GM12874 (cell line): ENCODE results near the gene R3HDML.

Experiments used
- TF ChIP-seq, protein P1 (sequence below): IDR thresholded peaks from 2 replicates; pipeline ENCODE4 v1.5.1; 2011; ENCODE audit warnings: low read depth, mild to moderate bottlenecking, control low read depth, low read length, moderate library complexity; ENCODE audit not compliant: insufficient read depth

Gene R3HDML

DNA sequence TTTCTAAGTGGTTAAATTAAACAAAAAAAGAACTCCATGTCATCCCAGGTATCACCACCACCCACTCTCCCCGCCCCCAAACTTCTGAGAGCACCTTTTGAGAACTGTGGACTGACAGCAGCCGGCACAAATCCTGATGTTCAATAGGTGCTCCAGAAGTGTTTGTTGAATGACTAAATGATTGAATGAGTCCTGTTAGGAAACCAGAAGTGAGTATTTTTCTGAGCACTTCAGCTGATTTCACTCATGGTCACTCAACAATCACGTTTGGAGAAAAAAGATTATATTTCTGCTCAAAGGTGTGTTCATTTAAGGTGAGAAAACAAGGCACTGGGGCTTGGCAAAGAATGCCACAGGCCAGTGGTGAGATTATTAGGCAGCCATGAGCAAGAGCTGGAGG lies 12.5 kb downstream of the R3HDML start:
- TF ChIP-seq, protein P1, sequence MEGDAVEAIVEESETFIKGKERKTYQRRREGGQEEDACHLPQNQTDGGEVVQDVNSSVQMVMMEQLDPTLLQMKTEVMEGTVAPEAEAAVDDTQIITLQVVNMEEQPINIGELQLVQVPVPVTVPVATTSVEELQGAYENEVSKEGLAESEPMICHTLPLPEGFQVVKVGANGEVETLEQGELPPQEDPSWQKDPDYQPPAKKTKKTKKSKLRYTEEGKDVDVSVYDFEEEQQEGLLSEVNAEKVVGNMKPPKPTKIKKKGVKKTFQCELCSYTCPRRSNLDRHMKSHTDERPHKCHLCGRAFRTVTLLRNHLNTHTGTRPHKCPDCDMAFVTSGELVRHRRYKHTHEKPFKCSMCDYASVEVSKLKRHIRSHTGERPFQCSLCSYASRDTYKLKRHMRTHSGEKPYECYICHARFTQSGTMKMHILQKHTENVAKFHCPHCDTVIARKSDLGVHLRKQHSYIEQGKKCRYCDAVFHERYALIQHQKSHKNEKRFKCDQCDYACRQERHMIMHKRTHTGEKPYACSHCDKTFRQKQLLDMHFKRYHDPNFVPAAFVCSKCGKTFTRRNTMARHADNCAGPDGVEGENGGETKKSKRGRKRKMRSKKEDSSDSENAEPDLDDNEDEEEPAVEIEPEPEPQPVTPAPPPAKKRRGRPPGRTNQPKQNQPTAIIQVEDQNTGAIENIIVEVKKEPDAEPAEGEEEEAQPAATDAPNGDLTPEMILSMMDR = no peak

DNA sequence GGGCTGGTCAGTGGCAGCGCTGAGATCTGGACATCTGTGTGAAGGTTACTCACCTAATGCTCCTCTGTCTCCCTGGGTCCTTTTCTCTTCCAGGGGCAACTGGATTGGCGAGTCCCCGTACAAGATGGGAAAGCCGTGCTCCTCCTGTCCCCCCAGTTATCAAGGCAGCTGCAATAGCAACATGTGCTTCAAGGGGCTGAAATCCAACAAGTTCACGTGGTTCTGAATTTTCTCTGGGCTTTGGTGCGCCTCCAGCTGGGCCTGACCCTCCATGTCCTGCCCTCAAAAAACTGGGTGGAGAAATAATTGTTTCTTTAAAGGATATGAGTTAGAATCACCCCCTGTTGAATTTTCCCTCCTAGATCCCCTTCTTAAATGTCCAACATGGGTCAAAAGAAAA lies 13.7 kb downstream of the R3HDML start:
- TF ChIP-seq, protein P1 = no peak

DNA sequence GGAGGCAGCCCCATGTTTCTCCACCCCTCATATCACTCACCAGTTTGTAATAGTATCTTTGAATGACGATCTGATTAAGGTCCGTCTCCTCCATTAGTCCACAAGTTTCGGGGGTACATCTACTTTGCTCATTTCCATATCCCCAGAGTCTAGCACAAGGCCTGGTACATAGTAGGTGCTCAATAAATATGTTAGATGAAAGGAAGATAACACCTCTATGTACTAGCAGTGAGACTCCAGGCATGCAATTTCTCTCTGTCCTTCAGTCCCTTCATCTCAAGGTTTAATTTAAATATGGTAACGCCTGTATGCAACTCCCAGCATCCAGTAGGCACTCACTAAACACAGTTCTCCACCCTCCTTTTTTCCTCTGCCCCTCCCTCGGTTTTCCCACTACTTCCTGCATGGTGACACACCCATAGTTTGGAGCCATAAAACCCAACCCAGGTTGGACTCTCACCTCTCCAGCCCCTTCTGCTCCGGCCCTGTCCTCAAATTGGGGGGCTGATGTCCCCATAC lies 18.2 kb downstream of the R3HDML start:
- TF ChIP-seq, protein P1 = no peak

DNA sequence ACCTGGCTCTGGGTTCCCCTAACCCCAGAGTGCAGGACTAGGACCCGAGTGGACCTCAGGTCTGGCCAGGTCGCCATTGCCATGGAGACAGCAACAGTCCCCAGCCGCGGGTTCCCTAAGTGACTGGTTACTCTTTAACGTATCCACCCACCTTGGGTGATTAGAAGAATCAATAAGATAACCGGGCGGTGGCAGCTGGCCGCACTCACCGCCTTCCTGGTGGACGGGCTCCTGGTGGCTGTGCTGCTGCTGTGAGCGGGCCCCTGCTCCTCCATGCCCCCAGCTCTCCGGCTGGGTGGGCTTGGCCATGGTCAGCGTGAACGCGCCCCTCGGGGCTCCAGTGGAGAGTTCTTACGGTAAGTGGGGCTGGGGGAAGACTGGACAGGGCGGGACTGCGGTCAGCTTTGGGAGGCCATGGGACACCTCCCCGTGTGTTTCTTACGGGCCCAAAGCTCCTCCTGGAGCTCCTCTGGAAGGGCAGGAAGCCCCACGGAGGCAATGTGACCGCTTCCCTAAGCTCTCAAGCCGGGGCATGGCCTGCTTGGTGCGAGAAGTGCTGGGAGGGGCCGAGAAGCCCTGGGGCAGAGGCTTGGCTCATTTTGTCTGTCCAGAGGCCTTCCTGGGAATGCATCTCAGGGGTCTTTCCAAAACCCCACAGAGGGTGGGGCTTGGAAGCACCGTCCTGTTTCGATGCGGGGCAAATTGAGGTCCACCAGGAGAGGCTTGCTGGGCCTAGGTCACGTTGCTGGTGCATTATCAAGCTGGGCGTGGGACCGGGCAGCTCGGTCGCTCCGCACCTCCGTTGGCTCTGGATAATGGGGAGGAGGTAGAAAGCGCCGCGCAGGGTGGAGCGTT lies 18.9 kb downstream of the R3HDML start, which contains the start of gene HNF4A:
Gene HNF4A, plus strand, starts transcription at position 202 of the 855 bp plus-strand sequence. Its CDS starts 106 bp downstream, at position 308.
- TF ChIP-seq, protein P1 = no peak

DNA sequence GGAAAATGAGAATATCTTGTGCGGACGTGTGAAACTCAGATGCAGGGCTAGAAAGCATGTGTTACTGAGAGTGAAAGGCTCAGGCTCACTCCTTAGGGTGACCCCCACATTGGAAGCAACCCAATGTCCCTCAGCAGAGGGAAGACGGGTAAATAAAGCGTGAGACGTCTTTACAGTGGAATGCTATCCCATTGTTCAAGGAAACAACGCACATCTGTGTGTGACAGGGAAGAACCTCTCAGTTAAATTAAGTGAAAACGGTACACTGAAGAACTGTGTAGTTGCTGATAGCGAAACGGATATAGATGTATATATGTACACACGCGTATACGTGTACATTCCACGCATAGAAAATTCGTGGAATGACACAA lies 19.5 kb downstream of the R3HDML start:
- TF ChIP-seq, protein P1 = no peak

DNA sequence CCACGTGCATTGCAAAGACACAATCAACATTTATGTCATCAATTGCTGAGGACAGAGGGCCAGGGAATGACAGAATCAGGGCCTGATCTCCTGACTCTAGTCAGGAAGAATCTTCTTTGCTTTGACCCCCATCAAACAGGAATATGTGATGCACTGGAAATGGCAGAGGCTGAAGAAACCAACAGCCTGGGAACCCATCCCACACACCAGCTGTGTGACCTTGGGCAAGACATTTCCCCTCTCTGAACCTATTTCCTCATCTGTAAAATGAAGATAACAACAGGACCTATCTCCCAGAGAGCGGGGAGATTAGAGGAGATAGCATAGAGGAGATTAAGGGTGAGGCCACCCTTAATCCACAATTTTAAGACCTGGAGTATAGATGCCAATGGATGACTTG lies 20.2 kb downstream of the R3HDML start:
- TF ChIP-seq, protein P1 = no peak

DNA sequence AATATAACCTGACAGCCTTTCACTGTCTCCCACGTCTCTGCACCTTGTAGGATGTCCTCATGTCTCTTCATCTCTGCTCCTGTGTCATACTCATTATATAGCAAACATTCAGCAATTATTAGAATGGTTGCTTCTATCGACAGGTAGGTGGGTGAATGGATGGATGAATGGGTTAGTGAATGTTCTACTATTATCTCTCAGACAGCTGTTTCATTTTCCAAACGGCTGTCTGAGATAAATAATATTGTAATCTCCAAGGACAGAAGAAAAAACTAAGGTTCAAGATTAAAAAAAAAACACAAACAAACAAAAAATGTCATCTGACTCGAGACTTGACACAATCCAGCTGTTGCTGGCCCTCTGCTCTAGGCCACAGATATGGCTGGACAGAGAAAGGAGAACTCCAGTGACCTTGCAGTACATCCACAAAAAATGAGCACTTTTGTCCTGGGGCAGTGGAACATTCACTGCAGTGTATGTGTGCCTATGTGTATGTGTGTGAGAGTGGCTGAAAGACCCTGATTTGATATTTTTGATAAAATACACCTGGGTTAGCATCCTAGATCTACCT lies 20.8 kb downstream of the R3HDML start:
- TF ChIP-seq, protein P1 = no peak
